DMS114 treated with DMSO at 0.1 percent for 48 hours (cell line): Measurements from ENCODE around the gene CASR.

Experiments used
- DNase-seq: peaks from one replicate; lab custom pipeline; 2025; ENCODE audit not compliant: unreplicated experiment; lab: John Stamatoyannopoulos, UW

The CASR gene

GRCh38 chr3:122305818-122306621 lies 122.6 kb downstream of the CASR start:
- no peak for DNase-seq

GRCh38 chr3:122306622-122306953 lies 123.1 kb downstream of the CASR start:
- DNase-seq: no peak

GRCh38 chr3:122307094-122307687 lies 123.7 kb downstream of the CASR start:
- DNase-seq: no peak

- no peak for DNase-seq
These were observed 124.5 kb downstream of the CASR start for GRCh38 chr3:122307976-122308375.

GRCh38 chr3:122310361-122310760 lies 126.9 kb downstream of the CASR start:
- DNase-seq: no peak

GRCh38 chr3:122312826-122313225 lies 129.4 kb downstream of the CASR start:
- no peak for DNase-seq

- DNase-seq: no peak
These were observed 129.8 kb downstream of the CASR start for GRCh38 chr3:122313281-122313680.

- DNase-seq: no peak
These were observed 130.9 kb downstream of the CASR start for GRCh38 chr3:122314228-122314876.

- DNase-seq: no peak
These were observed 132.2 kb downstream of the CASR start for GRCh38 chr3:122315619-122316018.

- no peak for DNase-seq
These were observed 132.9 kb downstream of the CASR start for GRCh38 chr3:122316368-122316767.

- DNase-seq: no peak
These were observed 135.2 kb downstream of the CASR start for GRCh38 chr3:122318620-122319019.

- DNase-seq: no peak
These were observed 138.9 kb downstream of the CASR start for GRCh38 chr3:122322095-122323075.

GRCh38 chr3:122324871-122325323 lies 141.4 kb downstream of the CASR start, which contains the start of gene CSTA:
Gene CSTA (plus strand): TSS chr3:122325248. CDS start chr3:122325293, 45 bp downstream.
- DNase-seq: no peak

GRCh38 chr3:122325769-122326168 lies 142.3 kb downstream of the CASR start:
- DNase-seq: no peak

- DNase-seq: no peak
These were observed 148.4 kb downstream of the CASR start for GRCh38 chr3:122331886-122332285.

- no peak for DNase-seq
These were observed 149.1 kb downstream of the CASR start for GRCh38 chr3:122332551-122332950.
